GM21515 (cell line): ENCODE data around the gene PIK3AP1.

Experiments
- ATAC-seq: cut with Tn5 transposase; IDR thresholded peaks from one replicate; pipeline ENCODE4 v1.9.1; 2021; ENCODE audit not compliant: unreplicated experiment

Gene PIK3AP1

GRCh38 chr10:96646301-96646700, 74.0 kb downstream of the PIK3AP1 start:
- no peak for ATAC-seq

- ATAC-seq, result no peak
Observed at GRCh38 chr10:96645191-96645721, 75.1 kb downstream of the PIK3AP1 start.

- no peak for ATAC-seq
Observed at GRCh38 chr10:96643920-96644319, 76.4 kb downstream of the PIK3AP1 start.

GRCh38 chr10:96642973-96643372, 77.3 kb downstream of the PIK3AP1 start:
- ATAC-seq, result no peak

- no peak for ATAC-seq
Observed at GRCh38 chr10:96642530-96642929, 77.8 kb downstream of the PIK3AP1 start.

GRCh38 chr10:96641396-96642295, 78.7 kb downstream of the PIK3AP1 start:
- no peak for ATAC-seq

GRCh38 chr10:96639899-96640298, 80.4 kb downstream of the PIK3AP1 start:
- ATAC-seq, result no peak

GRCh38 chr10:96638696-96639095, 81.6 kb downstream of the PIK3AP1 start:
- no peak for ATAC-seq

- no peak for ATAC-seq
Observed at GRCh38 chr10:96638120-96638519, 82.2 kb downstream of the PIK3AP1 start.

GRCh38 chr10:96637709-96638108, 82.6 kb downstream of the PIK3AP1 start:
- ATAC-seq, result no peak

GRCh38 chr10:96636551-96636950, 83.8 kb downstream of the PIK3AP1 start:
- ATAC-seq, result no peak

- ATAC-seq, result no peak
Observed at GRCh38 chr10:96632974-96633710, 87.2 kb downstream of the PIK3AP1 start.

GRCh38 chr10:96627292-96627691, 93.0 kb downstream of the PIK3AP1 start:
- no peak for ATAC-seq

GRCh38 chr10:96626795-96627194, 93.5 kb downstream of the PIK3AP1 start:
- no peak for ATAC-seq

- no peak for ATAC-seq
Observed at GRCh38 chr10:96625173-96625572, 95.1 kb downstream of the PIK3AP1 start.

GRCh38 chr10:96622013-96622787, 98.1 kb downstream of the PIK3AP1 start:
- no peak for ATAC-seq

GRCh38 chr10:96619796-96620773, 100.2 kb downstream of the PIK3AP1 start:
- ATAC-seq, result no peak

- ATAC-seq, result no peak
Observed at GRCh38 chr10:96619120-96619519, 101.2 kb downstream of the PIK3AP1 start.

GRCh38 chr10:96618653-96619052, 101.7 kb downstream of the PIK3AP1 start:
- no peak for ATAC-seq

- ATAC-seq, result no peak
Observed at GRCh38 chr10:96616961-96617360, 103.4 kb downstream of the PIK3AP1 start.
